ENCODE results near the gene SLC37A3. TPM values are rescaled to one million over a fixed set of nuclear protein-coding genes. Genes with fewer than 3 reads are reported as not detected.

The SLC37A3 gene
- total RNA-seq, 1 experiment from 2014 or later: 46.4 TPM

GRCh38 chr7:140334341-140335057 lies 63.8 kb downstream of the SLC37A3 start:
- H3K27ac Mint-ChIP-seq (ENCODE audit: unreplicated experiment): no peak overlapping the region
- Histone ChIP-seq H3K9me3 (no peaks in the 10 kb centered on the region), H3K4me3 (ENCODE audit: low read depth, low read length) (no peak overlapping the region), H3K4me1 (no peaks in the 10 kb centered on the region), H3K36me3 (ENCODE audit: control insufficient read depth, insufficient read depth, low read length) (no peaks in the 10 kb centered on the region), H3K27me3 (replicated peaks; ENCODE audit: control insufficient read depth, insufficient read depth, low read length) (no peaks in the 10 kb centered on the region)
- no peaks in the 10 kb centered on the region for H3K9me3 Mint-ChIP-seq (ENCODE audit: unreplicated experiment)
- CTCF ChIA-PET: interaction anchor here (0.6 kb wide), 1 partner anchor 319 kb away, joined by 3 read pairs; no protein-coding TSS in a partner anchor
- H3K27me3 Mint-ChIP-seq (ENCODE audit: insufficient read depth, unreplicated experiment): no peaks in the 10 kb centered on the region
- peaks cover 27% of the 10 kb centered on the region for H3K36me3 Mint-ChIP-seq (ENCODE audit: insufficient read depth, unreplicated experiment)
- DNase-seq: no peak
- POLR2A ChIA-PET: no interaction called here
- no peak overlapping the region for H3K4me3 Mint-ChIP-seq (ENCODE audit: unreplicated experiment)
- intact Hi-C loops (cut with micrococcal nuclease; ENCODE audit: unreplicated experiment): no loop called here
- BruUV-seq (replicated peaks): TSS peak; percentile 20
- TF ChIP-seq CTCF (IDR thresholded peaks at IDR 0.05; ENCODE audit: insufficient read depth in 1 of 2, low read depth in 1 of 2, low read length in 1 of 2, severe bottlenecking in 1 of 2, unreplicated experiment in 1 of 2): no peak
- no peaks in the 10 kb centered on the region for H3K4me1 Mint-ChIP-seq (ENCODE audit: low read depth, unreplicated experiment)

GRCh38 chr7:140333686-140334085 lies 64.6 kb downstream of the SLC37A3 start:
- Mint-ChIP-seq H3K4me3 (ENCODE audit: unreplicated experiment) (no peak overlapping the region), H3K27me3 (ENCODE audit: insufficient read depth, unreplicated experiment) (no peaks in the 10 kb centered on the region), H3K27ac (ENCODE audit: unreplicated experiment) (no peak overlapping the region), H3K4me1 (ENCODE audit: low read depth, unreplicated experiment) (no peaks in the 10 kb centered on the region), H3K36me3 (ENCODE audit: insufficient read depth, unreplicated experiment) (peaks cover 22% of the 10 kb centered on the region), H3K9me3 (ENCODE audit: unreplicated experiment) (no peaks in the 10 kb centered on the region)
- intact Hi-C loops (cut with micrococcal nuclease; ENCODE audit: unreplicated experiment): no loop called here
- no TSS peak for BruUV-seq (replicated peaks)
- POLR2A ChIA-PET: no interaction called here
- CTCF ChIA-PET: no interaction called here
- H3K9me3 ChIP-seq: no peaks in the 10 kb centered on the region
- H3K27me3 ChIP-seq (replicated peaks; ENCODE audit: control insufficient read depth, insufficient read depth, low read length): no peaks in the 10 kb centered on the region
- no peak overlapping the region for H3K4me3 ChIP-seq (ENCODE audit: low read depth, low read length)
- H3K4me1 ChIP-seq: no peaks in the 10 kb centered on the region
- H3K36me3 ChIP-seq (ENCODE audit: control insufficient read depth, insufficient read depth, low read length): no peaks in the 10 kb centered on the region
- DNase-seq: no peak
- no peak for TF ChIP-seq CTCF (IDR thresholded peaks at IDR 0.05; ENCODE audit: insufficient read depth in 1 of 2, low read depth in 1 of 2, low read length in 1 of 2, severe bottlenecking in 1 of 2, unreplicated experiment in 1 of 2)

- ChIA-PET POLR2A (no interaction called here), CTCF (no interaction called here)
- intact Hi-C loops (cut with micrococcal nuclease; ENCODE audit: unreplicated experiment): no loop called here
- Mint-ChIP-seq H3K27ac (ENCODE audit: unreplicated experiment) (no peak overlapping the region), H3K4me3 (ENCODE audit: unreplicated experiment) (no peak overlapping the region), H3K9me3 (ENCODE audit: unreplicated experiment) (no peaks in the 10 kb centered on the region), H3K4me1 (ENCODE audit: low read depth, unreplicated experiment) (no peaks in the 10 kb centered on the region), H3K27me3 (ENCODE audit: insufficient read depth, unreplicated experiment) (no peaks in the 10 kb centered on the region), H3K36me3 (ENCODE audit: insufficient read depth, unreplicated experiment) (peaks cover 22% of the 10 kb centered on the region)
- DNase-seq: no peak
- H3K27me3 ChIP-seq (replicated peaks; ENCODE audit: control insufficient read depth, insufficient read depth, low read length): no peaks in the 10 kb centered on the region
- no peak overlapping the region for H3K4me3 ChIP-seq (ENCODE audit: low read depth, low read length)
- no peak for TF ChIP-seq CTCF (IDR thresholded peaks at IDR 0.05; ENCODE audit: insufficient read depth in 1 of 2, low read depth in 1 of 2, low read length in 1 of 2, severe bottlenecking in 1 of 2, unreplicated experiment in 1 of 2)
- H3K4me1 ChIP-seq: no peaks in the 10 kb centered on the region
- H3K36me3 ChIP-seq (ENCODE audit: control insufficient read depth, insufficient read depth, low read length): no peaks in the 10 kb centered on the region
- BruUV-seq (replicated peaks): no TSS peak
- H3K9me3 ChIP-seq: no peaks in the 10 kb centered on the region
Measured at GRCh38 chr7:140333223-140333622, 65.1 kb downstream of the SLC37A3 start.

Data from Caco-2 (cell line).